GM23248 (cell line): Measurements from ENCODE around the gene DDRGK1. TPM values are rescaled to one million over a fixed set of nuclear protein-coding genes. Genes with fewer than 3 reads are reported as not detected.

ENCODE experiments used
- DNase-seq: peaks from one replicate; pipeline ENCODE4 v3.0.0-alpha.2; 2015
- H2AFZ ChIP-seq: fragments of 200-600 bp; sonication (generic); 2 replicates; pipeline ENCODE4 v1.6.1; 2016; ENCODE audit warnings: antibody characterized with exemption
- H3F3A ChIP-seq: fragments of 200-600 bp; sonication (generic); 2 replicates; pipeline ENCODE4 v1.6.1; 2016; ENCODE audit warnings: mild to moderate bottlenecking, antibody characterized with exemption, mixed run types; ENCODE audit not compliant: insufficient read depth
- H3K27ac ChIP-seq: fragments of 200-600 bp; sonication (generic); 2 replicates; pipeline ENCODE4 v1.5.1; 2016; ENCODE audit warnings: mild to moderate bottlenecking
- H3K27me3 ChIP-seq: fragments of 200-600 bp; sonication (generic); replicated peaks from 2 replicates; pipeline ENCODE4 v1.6.1; 2016; ENCODE audit warnings: mild to moderate bottlenecking; ENCODE audit not compliant: insufficient read depth
- H3K36me3 ChIP-seq: fragments of 200-600 bp; sonication (generic); 2 replicates; pipeline ENCODE4 v1.6.1; 2016; ENCODE audit warnings: low read depth, mild to moderate bottlenecking
- H3K4me1 ChIP-seq: fragments of 200-600 bp; sonication (generic); 2 replicates; pipeline ENCODE4 v1.6.1; 2016; ENCODE audit warnings: mild to moderate bottlenecking; ENCODE audit not compliant: insufficient read depth
- H3K4me2 ChIP-seq: fragments of 200-600 bp; sonication (generic); one replicate; pipeline ENCODE4 v1.6.1; 2016; ENCODE audit warnings: mild to moderate bottlenecking; ENCODE audit not compliant: unreplicated experiment
- H3K4me3 ChIP-seq: fragments of 200-600 bp; sonication (generic); 2 replicates; pipeline ENCODE4 v1.5.1; 2016; ENCODE audit warnings: mild to moderate bottlenecking
- H3K79me2 ChIP-seq: fragments of 200-600 bp; sonication (generic); 2 replicates; pipeline ENCODE4 v1.6.1; 2016; ENCODE audit warnings: mild to moderate bottlenecking; ENCODE audit not compliant: insufficient read depth
- H3K9ac ChIP-seq: fragments of 200-600 bp; sonication (generic); 2 replicates; pipeline ENCODE4 v1.6.1; 2016; ENCODE audit warnings: mild to moderate bottlenecking
- H3K9me2 ChIP-seq: fragments of 200-600 bp; sonication (generic); 2 replicates; pipeline ENCODE4 v1.6.1; 2016; ENCODE audit warnings: mixed run types, mild to moderate bottlenecking, moderate library complexity; ENCODE audit not compliant: insufficient read depth
- H3K9me3 ChIP-seq: fragments of 200-600 bp; sonication (generic); one replicate; pipeline ENCODE4 v1.6.1; 2017; ENCODE audit warnings: low read depth
- H4K20me1 ChIP-seq: fragments of 200-600 bp; sonication (generic); 2 replicates; pipeline ENCODE4 v1.6.0; 2016; ENCODE audit not compliant: insufficient read depth
- EZH2 ChIP-seq: fragments of 200-600 bp; sonication (generic); IDR thresholded peaks from 2 replicates; pipeline ENCODE4 v1.6.1; 2018; ENCODE audit warnings: antibody characterized with exemption, mild to moderate bottlenecking; ENCODE audit not compliant: insufficient read depth, poor library complexity, severe bottlenecking
- EZH2phosphoT487 ChIP-seq: fragments of 200-600 bp; sonication (generic); IDR thresholded peaks from 2 replicates; pipeline ENCODE4 v1.6.1; 2018; ENCODE audit warnings: antibody characterized with exemption, moderate library complexity, mild to moderate bottlenecking, low read depth; ENCODE audit not compliant: insufficient read depth
- WGBS, 2 experiments: methylation state at CpG; one replicate each; pipeline ENCODE4 v1.1.6; 2015 to 2017; ENCODE audit warnings: low lambda C conversion rate in 2 of 2, low coverage in 1 of 2; ENCODE audit errors: missing lambda C conversion rate in 2 of 2; 5-methylcytosine and 5-hydroxymethylcytosine counted together
- in situ Hi-C: fragments of 300-500 bp; cut with MboI; formaldehyde crosslinking; loops from 2 replicates; pipeline ENCODE4 v1.15.0; 2020
- polyA plus RNA-seq: library from polyadenylated mRNA; unstranded; fragments of >200 nt; fragmentation: Nextera tagmentation; extraction: Ambion mirVana; gene quantifications from 2 replicates; pipeline ENCODE4 v1.2.1, GENCODE V29; 2016
- total RNA-seq: library from RNA; depleted of rRNA; stranded (reverse); fragments of >200 nt; shearing (Covaris generic); gene quantifications from 2 replicates; pipeline ENCODE4 v1.2.3, GENCODE V29; 2014; rRNA removed

DDRGK1 gene
- total RNA-seq (50.8 and 63.0 TPM in 2 replicates), polyA plus RNA-seq (55.9 and 56.7 TPM in 2 replicates)

- TF ChIP-seq EZH2phosphoT487 (no peak), EZH2 (no peak)
- H4K20me1 ChIP-seq: no peaks in the 10 kb centered on the region
- H3K36me3 ChIP-seq: no peaks in the 10 kb centered on the region; the same call in 1 of the 2 replicates
- peak within 1 kb of the TSS; percentile 82 for H2AFZ ChIP-seq
- H3K27me3 ChIP-seq: no peaks in the 10 kb centered on the region
- WGBS, 2 experiments: 0 to 1% methylated on average over 47 to 48 of the region's 48 CpGs
- H3K9me2 ChIP-seq: no peaks in the 10 kb centered on the region
- no peaks in the 10 kb centered on the region for H3K9me3 ChIP-seq
- 0 out of 2 replicates have a peak, but pooled peaks cover 5% of the 10 kb centered on the region for H3F3A ChIP-seq
- in situ Hi-C loops: no loop called here
- peak within 1 kb of the TSS; percentile 96 for H3K4me2 ChIP-seq
- peak within 1 kb of the TSS; percentile 48 for H3K27ac ChIP-seq
- H3K9ac ChIP-seq: peak within 1 kb of the TSS; percentile 84
- DNase-seq: peak; percentile 90
- H3K4me1 ChIP-seq: peaks cover 14% of the 10 kb centered on the region
- peaks cover 53% of the 10 kb centered on the region for H3K79me2 ChIP-seq
- H3K4me3 ChIP-seq: peak within 1 kb of the TSS; percentile 76
Measured at GRCh38 chr20:3204124-3204794, at the start of gene DDRGK1. TSS of gene DDRGK1 (minus strand) at chr20:3204682. CDS start at chr20:3204627, 55 bp downstream.

- Histone ChIP-seq H3K4me3 (no peak overlapping the region), H4K20me1 (no peaks in the 10 kb centered on the region), H3K79me2 (no peaks in the 10 kb centered on the region), H3K9me3 (no peaks in the 10 kb centered on the region), H3K4me1 (peaks cover 9% of the 10 kb centered on the region; the same call in 1 of the 2 replicates), H2AFZ (no peak overlapping the region), H3K4me2 (no peak overlapping the region), H3K9me2 (no peaks in the 10 kb centered on the region), H3K27ac (no peak overlapping the region), H3K36me3 (peaks cover 17% of the 10 kb centered on the region), H3F3A (no peaks in the 10 kb centered on the region; the same call in 1 of the 2 replicates), H3K27me3 (no peaks in the 10 kb centered on the region), H3K9ac (no peak overlapping the region)
- WGBS, 2 experiments: 40% methylated on average over 8 of the region's 8 CpGs
- peak; percentile 26 for DNase-seq
- in situ Hi-C loops: no loop called here
- TF ChIP-seq EZH2phosphoT487 (no peak), EZH2 (no peak)
Measured at GRCh38 chr20:3251806-3252205, 47.3 kb upstream of the DDRGK1 start.

- Histone ChIP-seq H3K4me1 (peaks cover 9% of the 10 kb centered on the region; the same call in 1 of the 2 replicates), H3F3A (peaks cover 4% of the 10 kb centered on the region; the same call in 1 of the 2 replicates), H3K27ac (no peak overlapping the region), H3K9me2 (no peaks in the 10 kb centered on the region), H3K9me3 (no peaks in the 10 kb centered on the region), H3K36me3 (peaks cover 14% of the 10 kb centered on the region; the same call in 1 of the 2 replicates), H3K4me3 (no peak overlapping the region), H3K4me2 (no peak overlapping the region), H3K27me3 (no peaks in the 10 kb centered on the region), H3K79me2 (no peaks in the 10 kb centered on the region), H4K20me1 (no peaks in the 10 kb centered on the region), H3K9ac (no peak overlapping the region), H2AFZ (no peak overlapping the region)
- in situ Hi-C loops: no loop called here
- TF ChIP-seq EZH2phosphoT487 (no peak), EZH2 (no peak)
- 81% methylated on average over 10 of the region's 10 CpGs for WGBS, 2 experiments
- DNase-seq: peak; percentile 23
Measured at GRCh38 chr20:3250091-3250504, 45.6 kb upstream of the DDRGK1 start.

- Histone ChIP-seq H3K9ac (0 out of 2 replicates have a peak overlapping the region, but pooled peaks have one; percentile 6), H3K27me3 (no peaks in the 10 kb centered on the region), H3K9me3 (no peaks in the 10 kb centered on the region), H3K36me3 (peaks cover 14% of the 10 kb centered on the region; the same call in 1 of the 2 replicates), H3F3A (peaks cover 4% of the 10 kb centered on the region; the same call in 1 of the 2 replicates), H3K79me2 (no peaks in the 10 kb centered on the region), H3K4me3 (peak overlapping the region; percentile 61), H3K27ac (no peak overlapping the region), H3K4me2 (peak overlapping the region; percentile 80), H2AFZ (peak overlapping the region; percentile 72), H3K4me1 (peaks cover 9% of the 10 kb centered on the region; the same call in 1 of the 2 replicates), H3K9me2 (no peaks in the 10 kb centered on the region), H4K20me1 (no peaks in the 10 kb centered on the region)
- DNase-seq: no peak
- in situ Hi-C loops: no loop called here
- TF ChIP-seq EZH2 (no peak), EZH2phosphoT487 (no peak)
- 10 to 12% methylated on average over 16 to 18 of the region's 18 CpGs for WGBS, 2 experiments
Measured at GRCh38 chr20:3248993-3249347, 44.5 kb upstream of the DDRGK1 start.
